Measurements from ENCODE around the gene ALDH1A1.
"Not testable (repeated sequence)": the region's sequence is repeated elsewhere in the genome, so short reads cannot be mapped to it uniquely, and the experiment has no call there.

Gene ALDH1A1

GRCh38 chr9:72895122-72895521 lies 57.7 kb downstream of the ALDH1A1 start:
- DNase-seq (ENCODE audit: low spot score): no peak

- DNase-seq (ENCODE audit: low spot score): no peak
These were observed 58.5 kb downstream of the ALDH1A1 start for GRCh38 chr9:72894342-72894741.

GRCh38 chr9:72893437-72893836 lies 59.4 kb downstream of the ALDH1A1 start:
- DNase-seq (ENCODE audit: low spot score): no peak

GRCh38 chr9:72891043-72891442 lies 61.8 kb downstream of the ALDH1A1 start:
- DNase-seq (ENCODE audit: low spot score): no peak

DNA sequence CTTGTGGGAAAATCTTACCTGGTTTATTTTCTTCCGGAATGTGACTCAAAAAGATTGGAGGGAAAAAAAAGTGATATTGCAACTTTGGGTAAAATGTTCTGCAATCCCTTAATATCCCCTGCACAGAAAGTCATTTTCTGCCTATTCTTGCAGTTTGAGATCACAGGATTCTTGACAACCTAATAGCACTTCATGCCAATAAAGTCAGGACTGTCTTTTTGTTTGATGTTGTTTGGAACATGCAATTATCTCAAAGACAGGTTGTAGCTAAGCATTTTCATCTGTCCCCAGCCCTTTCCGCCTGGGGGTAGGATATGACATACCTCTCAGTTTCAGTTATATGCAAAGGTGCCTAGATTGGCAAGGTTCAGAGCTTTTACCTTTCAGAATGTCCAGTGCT lies 63.9 kb downstream of the ALDH1A1 start:
- no peak for DNase-seq (ENCODE audit: low spot score)

GRCh38 chr9:72888067-72888466 lies 64.8 kb downstream of the ALDH1A1 start:
- no peak for DNase-seq (ENCODE audit: low spot score)

- DNase-seq (ENCODE audit: low spot score): no peak
These were observed 66.5 kb downstream of the ALDH1A1 start for GRCh38 chr9:72886386-72886785.

GRCh38 chr9:72884508-72884907 lies 68.3 kb downstream of the ALDH1A1 start:
- DNase-seq (ENCODE audit: low spot score): no peak

GRCh38 chr9:72883875-72884274 lies 69.0 kb downstream of the ALDH1A1 start:
- DNase-seq (ENCODE audit: low spot score): no peak

DNA sequence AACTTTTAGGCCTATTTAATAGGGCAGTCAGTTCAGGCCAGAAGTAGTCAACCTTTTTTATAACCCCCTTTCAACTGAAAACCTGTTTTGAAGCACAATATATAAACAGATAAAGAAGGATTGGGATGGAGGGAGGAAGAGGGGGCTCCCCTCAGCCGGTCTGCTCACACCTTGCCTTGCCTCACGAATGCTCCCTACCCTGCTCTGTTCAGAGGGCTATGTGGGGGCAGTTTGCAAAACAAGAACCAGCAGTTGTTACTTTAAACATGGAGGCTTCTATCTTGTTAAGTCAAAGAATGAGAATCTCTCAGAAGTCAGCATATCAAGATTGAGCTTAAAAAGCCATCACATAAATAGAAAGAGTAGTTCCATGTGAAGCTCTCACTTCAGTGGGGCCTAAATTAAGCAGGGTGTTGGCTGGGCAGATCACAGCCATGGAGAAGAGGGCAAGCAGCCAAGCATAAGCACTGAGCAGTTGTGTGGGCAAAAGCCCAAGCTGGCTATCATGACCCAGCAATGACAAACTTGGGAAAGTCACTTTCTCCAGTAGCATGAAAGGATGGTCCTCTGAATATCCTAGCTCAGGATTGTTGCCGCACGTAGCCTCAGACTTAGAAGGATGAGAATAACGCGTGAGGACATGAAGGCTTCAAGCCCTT lies 70.6 kb downstream of the ALDH1A1 start:
- no peak for DNase-seq (ENCODE audit: low spot score)

DNA sequence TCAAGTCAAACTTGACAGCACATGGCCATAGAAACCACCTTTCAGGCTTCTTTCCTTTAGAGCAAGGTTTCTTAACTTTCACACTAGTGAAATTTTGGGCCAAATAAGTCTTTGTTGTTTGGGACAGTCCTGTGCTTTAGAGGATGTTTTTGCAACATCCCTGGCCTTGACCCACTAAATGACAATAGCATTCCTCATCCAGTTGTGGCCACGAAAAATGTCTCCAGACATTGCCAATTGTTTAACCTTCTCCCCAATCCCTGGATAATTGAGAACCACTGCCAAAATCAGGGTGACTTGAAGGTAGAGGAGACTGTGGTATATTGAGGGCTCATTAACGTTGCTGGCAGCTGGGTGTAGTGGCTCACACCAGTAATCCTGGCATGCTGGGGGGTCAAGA lies 72.0 kb downstream of the ALDH1A1 start:
- DNase-seq (ENCODE audit: low spot score): no peak

GRCh38 chr9:72875221-72875620 lies 77.6 kb downstream of the ALDH1A1 start:
- no peak for DNase-seq (ENCODE audit: low spot score)

DNA sequence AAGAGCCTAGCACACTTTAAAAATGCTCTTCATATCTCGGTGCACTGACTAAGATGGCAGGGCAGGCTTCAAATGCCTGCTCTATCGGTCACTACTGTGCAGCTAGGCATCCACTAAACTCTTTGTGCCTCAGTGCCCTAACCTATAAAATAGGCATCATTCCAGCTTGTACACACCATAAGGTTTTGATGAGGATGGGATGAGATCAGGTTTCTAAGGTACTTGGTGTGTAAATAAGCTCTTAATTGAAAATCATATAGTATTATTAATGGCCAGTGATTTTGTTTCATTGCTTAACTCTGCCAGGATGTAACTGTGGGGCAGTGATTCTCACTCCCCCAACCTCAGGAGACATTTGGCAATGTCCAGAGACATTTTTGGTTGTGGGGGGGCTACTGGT lies 78.5 kb downstream of the ALDH1A1 start:
- no peak for DNase-seq (ENCODE audit: low spot score)

- no peak for DNase-seq (ENCODE audit: low spot score)
These were observed 79.4 kb downstream of the ALDH1A1 start for GRCh38 chr9:72873456-72873855.

DNA sequence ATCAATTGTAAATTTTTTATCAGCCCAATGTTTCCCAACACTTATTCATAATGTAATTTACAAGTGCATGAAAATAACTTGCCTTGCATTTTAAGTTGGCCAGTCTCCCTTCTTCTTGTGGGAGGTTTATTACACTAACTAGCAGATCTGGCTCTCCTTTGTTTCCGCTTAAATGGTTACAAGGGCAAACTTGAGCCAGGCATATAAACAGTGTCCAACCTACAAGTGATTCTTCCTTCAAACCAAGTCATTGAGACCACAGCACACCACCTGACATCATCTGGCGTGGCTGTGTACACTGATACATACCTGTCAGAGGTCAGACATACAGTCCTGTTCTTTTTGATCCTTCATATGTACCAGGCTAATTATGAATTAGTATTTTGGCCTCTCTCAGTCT lies 80.1 kb downstream of the ALDH1A1 start:
- no peak for DNase-seq (ENCODE audit: low spot score)

GRCh38 chr9:72871685-72872084 lies 81.2 kb downstream of the ALDH1A1 start:
- no peak for DNase-seq (ENCODE audit: low spot score)

DNA sequence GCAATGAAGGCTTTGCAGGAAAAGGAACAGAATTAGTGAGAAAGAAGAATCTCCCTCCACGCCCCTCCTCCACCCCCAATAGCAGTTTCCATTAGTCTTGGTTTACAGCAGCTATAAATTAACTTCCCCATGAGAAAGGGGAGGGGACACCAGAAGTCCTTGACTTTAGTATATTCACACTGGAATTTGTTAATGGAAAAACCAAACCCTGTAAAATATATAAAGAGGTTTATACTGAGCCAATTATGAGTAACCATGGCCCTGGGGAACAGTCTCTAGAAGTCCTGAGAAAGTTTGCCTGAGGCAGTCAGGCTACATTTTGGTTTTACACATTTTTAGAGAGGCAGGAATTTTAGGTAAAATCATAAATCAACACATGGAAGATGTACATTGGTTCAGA lies 88.5 kb downstream of the ALDH1A1 start:
- DNase-seq (ENCODE audit: low spot score): no peak

- DNase-seq (ENCODE audit: low spot score): no peak
These were observed 89.3 kb downstream of the ALDH1A1 start for GRCh38 chr9:72863456-72864094.

DNA sequence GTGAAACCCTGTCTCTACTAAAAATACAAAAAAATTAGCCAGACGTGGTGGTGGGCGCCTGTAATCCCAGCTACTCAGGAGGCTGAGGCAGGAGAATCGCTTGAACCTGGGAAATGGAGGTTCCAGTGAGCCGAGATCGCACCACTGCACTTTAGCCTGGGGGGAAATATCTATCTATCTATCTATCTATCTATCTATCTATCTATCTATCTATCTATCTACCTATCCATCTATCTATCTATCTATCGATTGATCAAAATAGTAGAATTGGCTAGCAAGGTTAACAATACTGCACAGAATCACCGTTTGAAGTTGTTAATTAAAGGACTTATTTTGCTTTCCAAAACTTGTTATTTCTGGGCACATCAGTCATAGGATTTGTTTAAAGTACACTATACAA lies 90.1 kb downstream of the ALDH1A1 start:
- not testable (repeated sequence) for DNase-seq (ENCODE audit: low spot score)

GRCh38 chr9:72858089-72858912 lies 94.6 kb downstream of the ALDH1A1 start:
- no peak for DNase-seq (ENCODE audit: low spot score)

- DNase-seq (ENCODE audit: low spot score): no peak
These were observed 95.2 kb downstream of the ALDH1A1 start for GRCh38 chr9:72857624-72857996.

DNA sequence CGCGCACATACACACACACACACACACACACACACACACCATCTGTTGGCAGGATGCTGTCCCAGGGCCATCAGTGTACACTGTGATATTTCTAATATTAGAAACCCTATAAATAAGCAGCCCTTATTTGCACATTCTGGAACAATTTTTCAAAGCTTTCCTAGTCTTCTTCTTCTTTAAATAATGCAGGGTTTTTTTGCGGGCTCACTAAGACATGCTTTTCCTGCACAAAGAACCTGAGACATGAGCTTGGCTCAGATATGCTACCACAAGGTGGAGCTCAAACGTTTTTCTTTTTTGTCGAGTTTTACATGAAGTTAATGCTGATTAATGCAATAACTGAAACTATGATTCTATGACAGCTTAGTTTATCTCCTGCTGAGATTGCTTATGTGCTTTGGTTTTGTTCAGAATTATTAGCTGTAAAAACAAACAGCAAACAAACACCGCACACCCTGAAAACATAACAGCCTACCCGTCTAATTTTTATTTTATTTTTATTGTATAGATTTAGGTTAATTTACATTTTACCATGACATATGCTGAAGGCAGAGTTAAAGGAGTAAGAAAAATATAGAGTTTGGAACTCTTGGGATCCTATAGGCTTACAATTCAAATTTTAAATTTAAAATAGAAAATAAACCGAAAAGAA lies 95.8 kb downstream of the ALDH1A1 start:
- no peak for DNase-seq (ENCODE audit: low spot score)

Measured in hematopoietic multipotent progenitor cell treated with erythropoietin and hydrocortisone succinate and interleukin-3 and kit ligand, for 17 days (in vitro differentiated cells).